ENCODE data around the gene VPS45. TPM values are rescaled to one million over a fixed set of nuclear protein-coding genes. Genes with fewer than 3 reads are reported as not detected.

The VPS45 gene
- total RNA-seq, 1 experiment from 2014 or later: 51.3 TPM

DNA sequence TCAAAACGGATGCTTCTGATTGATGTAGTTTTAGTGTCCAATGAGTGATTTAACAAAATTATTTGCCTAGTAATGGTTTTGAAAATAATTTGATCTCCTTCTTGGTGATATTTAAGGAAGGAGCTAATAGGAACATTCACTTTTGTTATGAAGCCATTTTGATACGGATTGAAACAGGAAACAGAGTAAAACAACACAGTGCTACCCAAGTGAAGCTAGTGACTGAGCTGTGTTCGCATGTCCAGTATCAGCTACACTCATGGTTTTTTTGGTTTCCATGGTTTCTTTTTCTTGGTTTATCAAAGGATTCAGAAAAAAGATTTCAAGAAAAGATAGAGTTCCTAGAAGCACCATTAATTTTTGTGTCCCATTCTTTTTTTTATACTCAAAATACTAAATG, 42.0 kb downstream of the VPS45 start:
- intact Hi-C loops (cut with micrococcal nuclease; ENCODE audit: unreplicated experiment): no loop called here
- DNase-seq (ENCODE audit: low spot score): peak; percentile 58
- CTCF ChIA-PET: no interaction called here
- POLR2A ChIA-PET (ENCODE audit: low non-redundant PET): no interaction called here
- no peaks in the 10 kb centered on the region for H3K27me3 ChIP-seq (replicated peaks; ENCODE audit: insufficient read depth, low read depth, low read length, poor library complexity)
- H3K36me3 ChIP-seq (ENCODE audit: insufficient read depth, low read length, poor library complexity, severe bottlenecking): peaks cover 9% of the 10 kb centered on the region
- H3K27ac ChIP-seq (ENCODE audit: low read depth, low read length, poor library complexity, severe bottlenecking): peak overlapping the region; percentile 91
- peaks cover 39% of the 10 kb centered on the region for H3K4me1 ChIP-seq (ENCODE audit: insufficient read depth, low read length, poor library complexity, severe bottlenecking)
- TF ChIP-seq EZH2 (IDR thresholded peaks at IDR 0.05; ENCODE audit: borderline replicate concordance, low read depth, low read length, poor library complexity, severe bottlenecking): no peak
- TF ChIP-seq, protein P1, sequence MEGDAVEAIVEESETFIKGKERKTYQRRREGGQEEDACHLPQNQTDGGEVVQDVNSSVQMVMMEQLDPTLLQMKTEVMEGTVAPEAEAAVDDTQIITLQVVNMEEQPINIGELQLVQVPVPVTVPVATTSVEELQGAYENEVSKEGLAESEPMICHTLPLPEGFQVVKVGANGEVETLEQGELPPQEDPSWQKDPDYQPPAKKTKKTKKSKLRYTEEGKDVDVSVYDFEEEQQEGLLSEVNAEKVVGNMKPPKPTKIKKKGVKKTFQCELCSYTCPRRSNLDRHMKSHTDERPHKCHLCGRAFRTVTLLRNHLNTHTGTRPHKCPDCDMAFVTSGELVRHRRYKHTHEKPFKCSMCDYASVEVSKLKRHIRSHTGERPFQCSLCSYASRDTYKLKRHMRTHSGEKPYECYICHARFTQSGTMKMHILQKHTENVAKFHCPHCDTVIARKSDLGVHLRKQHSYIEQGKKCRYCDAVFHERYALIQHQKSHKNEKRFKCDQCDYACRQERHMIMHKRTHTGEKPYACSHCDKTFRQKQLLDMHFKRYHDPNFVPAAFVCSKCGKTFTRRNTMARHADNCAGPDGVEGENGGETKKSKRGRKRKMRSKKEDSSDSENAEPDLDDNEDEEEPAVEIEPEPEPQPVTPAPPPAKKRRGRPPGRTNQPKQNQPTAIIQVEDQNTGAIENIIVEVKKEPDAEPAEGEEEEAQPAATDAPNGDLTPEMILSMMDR (conservative IDR thresholded peaks at IDR 0.05; ENCODE audit: low read depth, low read length): no peak
- no TSS peak for BruUV-seq (replicated peaks)
- H3K4me3 ChIP-seq (ENCODE audit: low read depth, low read length, poor library complexity, severe bottlenecking): peak overlapping the region; percentile 30
- H3K9me3 ChIP-seq (ENCODE audit: low read depth, low read length, poor library complexity, severe bottlenecking): peaks cover 7% of the 10 kb centered on the region

DNA sequence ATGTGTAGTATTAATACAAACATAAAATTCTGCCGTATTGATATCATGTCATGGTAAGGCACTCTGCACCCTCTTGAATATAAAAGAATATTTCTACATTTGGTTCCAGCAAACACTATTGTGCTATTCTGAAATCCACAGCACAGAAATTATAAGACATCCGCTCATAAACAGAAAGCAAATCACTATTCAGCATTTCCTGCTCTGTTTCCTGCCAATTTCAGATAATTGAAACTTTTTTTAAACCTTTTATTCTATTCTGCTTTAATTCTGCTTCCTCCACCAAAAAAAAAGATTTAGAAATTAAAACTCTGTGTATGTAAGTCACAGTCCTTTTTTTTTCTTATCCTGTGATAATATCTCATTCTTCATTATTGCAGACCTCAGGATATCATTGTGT, 42.5 kb downstream of the VPS45 start:
- Histone ChIP-seq H3K4me3 (ENCODE audit: low read depth, low read length, poor library complexity, severe bottlenecking) (peak overlapping the region; percentile 30), H3K27ac (ENCODE audit: low read depth, low read length, poor library complexity, severe bottlenecking) (peak overlapping the region; percentile 91), H3K27me3 (replicated peaks; ENCODE audit: insufficient read depth, low read depth, low read length, poor library complexity) (no peaks in the 10 kb centered on the region), H3K36me3 (ENCODE audit: insufficient read depth, low read length, poor library complexity, severe bottlenecking) (peaks cover 14% of the 10 kb centered on the region), H3K9me3 (ENCODE audit: low read depth, low read length, poor library complexity, severe bottlenecking) (peaks cover 12% of the 10 kb centered on the region), H3K4me1 (ENCODE audit: insufficient read depth, low read length, poor library complexity, severe bottlenecking) (peaks cover 39% of the 10 kb centered on the region)
- DNase-seq (ENCODE audit: low spot score): peak; percentile 74
- ChIA-PET CTCF (no interaction called here), POLR2A (ENCODE audit: low non-redundant PET) (no interaction called here)
- no TSS peak for BruUV-seq (replicated peaks)
- intact Hi-C loops (cut with micrococcal nuclease; ENCODE audit: unreplicated experiment): no loop called here
- TF ChIP-seq, protein P1 (conservative IDR thresholded peaks at IDR 0.05; ENCODE audit: low read depth, low read length): no peak
- TF ChIP-seq EZH2 (IDR thresholded peaks at IDR 0.05; ENCODE audit: borderline replicate concordance, low read depth, low read length, poor library complexity, severe bottlenecking): no peak

DNA sequence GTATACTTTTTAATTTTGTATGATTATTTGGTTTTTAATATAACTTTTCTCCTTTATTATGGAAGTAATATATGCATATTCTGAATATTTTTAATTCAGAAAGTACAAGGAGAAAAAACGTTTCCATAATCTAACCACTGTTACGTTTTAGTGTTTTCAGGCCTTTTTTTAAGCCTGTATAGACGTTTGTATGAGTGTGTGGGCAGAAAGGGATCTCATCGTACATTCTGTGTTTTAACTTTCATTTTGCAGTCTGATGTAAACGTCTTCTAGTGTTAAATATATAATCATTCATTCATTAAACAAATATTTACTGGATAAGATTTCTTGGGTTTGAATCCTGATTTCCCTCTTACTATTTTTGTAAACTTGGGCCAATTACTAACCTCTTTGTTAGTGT, 44.1 kb downstream of the VPS45 start:
- H3K9me3 ChIP-seq (ENCODE audit: low read depth, low read length, poor library complexity, severe bottlenecking): peaks cover 17% of the 10 kb centered on the region
- no peak overlapping the region for H3K4me3 ChIP-seq (ENCODE audit: low read depth, low read length, poor library complexity, severe bottlenecking)
- TF ChIP-seq, protein P1 (conservative IDR thresholded peaks at IDR 0.05; ENCODE audit: low read depth, low read length): no peak
- TF ChIP-seq EZH2 (IDR thresholded peaks at IDR 0.05; ENCODE audit: borderline replicate concordance, low read depth, low read length, poor library complexity, severe bottlenecking): no peak
- POLR2A ChIA-PET (ENCODE audit: low non-redundant PET): no interaction called here
- H3K27me3 ChIP-seq (replicated peaks; ENCODE audit: insufficient read depth, low read depth, low read length, poor library complexity): no peaks in the 10 kb centered on the region
- no peak for DNase-seq (ENCODE audit: low spot score)
- CTCF ChIA-PET: no interaction called here
- intact Hi-C loops (cut with micrococcal nuclease; ENCODE audit: unreplicated experiment): no loop called here
- peaks cover 11% of the 10 kb centered on the region for H3K36me3 ChIP-seq (ENCODE audit: insufficient read depth, low read length, poor library complexity, severe bottlenecking)
- H3K27ac ChIP-seq (ENCODE audit: low read depth, low read length, poor library complexity, severe bottlenecking): peak overlapping the region; percentile 91
- H3K4me1 ChIP-seq (ENCODE audit: insufficient read depth, low read length, poor library complexity, severe bottlenecking): peaks cover 39% of the 10 kb centered on the region
- no TSS peak for BruUV-seq (replicated peaks)
